Measurements from ENCODE around the gene ZBTB20. TPM values are rescaled to one million over a fixed set of nuclear protein-coding genes. Genes with fewer than 3 reads are reported as not detected.

Gene ZBTB20
- total and polyA plus RNA-seq, 2 donors (not counting 1 experiment from before 2014, with no cell fraction given): 4.0 to 22.5 TPM

- H2AFZ ChIP-seq (ENCODE audit: low read length): no peak overlapping the region
Measured at GRCh38 chr3:114556657-114557213, 590.4 kb downstream of the ZBTB20 start.

GRCh38 chr3:114554731-114555130 lies 592.4 kb downstream of the ZBTB20 start:
- no peak overlapping the region for H3K9ac ChIP-seq (ENCODE audit: insufficient read depth, low read length)
- no peaks in the 10 kb centered on the region for H4K20me1 ChIP-seq (ENCODE audit: control insufficient read depth, extremely low read depth, insufficient read depth, low read length)
- no peaks in the 10 kb centered on the region for H3K27me3 ChIP-seq (ENCODE audit: control insufficient read depth, insufficient read depth, low read length)
- peak in 1 of 2 donors; percentile 35 for DNase-seq (ENCODE audit: low read depth in 2 of 2)
- H3K9me3 ChIP-seq (ENCODE audit: control insufficient read depth, insufficient read depth, low read depth, low read length): no peaks in the 10 kb centered on the region
- H3K4me3 ChIP-seq (replicated peaks in 1 of 4; ENCODE audit: control extremely low read depth in 1 of 4, insufficient read depth in 1 of 4, low read depth in 3 of 4, low read length in 4 of 4): no peak overlapping the region
- no peaks in the 10 kb centered on the region for H3K79me2 ChIP-seq (ENCODE audit: control insufficient read depth, insufficient read depth, low read length)
- H3K27ac ChIP-seq (ENCODE audit: insufficient read depth, low read length): no peak overlapping the region
- H3K36me3 ChIP-seq (ENCODE audit: control insufficient read depth, insufficient read depth, low read length): no peaks in the 10 kb centered on the region
- no peak overlapping the region for H3K4me2 ChIP-seq (ENCODE audit: extremely low read depth, insufficient read depth, low read length)
- no peak for TF ChIP-seq EZH2 (IDR thresholded peaks at IDR 0.05; ENCODE audit: low read length, missing control alignments)
- TF ChIP-seq CTCF (conservative IDR thresholded peaks at IDR 0.05 in 1 of 2, IDR thresholded peaks at IDR 0.05 in 1 of 2; ENCODE audit: low read depth in 1 of 2, low read length in 2 of 2): no peak
- H3K4me1 ChIP-seq (ENCODE audit: control insufficient read depth, extremely low read depth, insufficient read depth, low read length): peaks cover 6% of the 10 kb centered on the region
- no peak overlapping the region for H2AFZ ChIP-seq (ENCODE audit: low read length)

More at GRCh38 chr3:114556657-114557213, 590.4 kb downstream of the ZBTB20 start:
- no peak overlapping the region for H3K27ac ChIP-seq (ENCODE audit: insufficient read depth, low read length)
- TF ChIP-seq EZH2 (IDR thresholded peaks at IDR 0.05; ENCODE audit: low read length, missing control alignments): no peak
- no peak for TF ChIP-seq CTCF (conservative IDR thresholded peaks at IDR 0.05 in 1 of 2, IDR thresholded peaks at IDR 0.05 in 1 of 2; ENCODE audit: low read depth in 1 of 2, low read length in 2 of 2)
- no peaks in the 10 kb centered on the region for H3K9me3 ChIP-seq (ENCODE audit: control insufficient read depth, insufficient read depth, low read depth, low read length)
- no peaks in the 10 kb centered on the region for H3K27me3 ChIP-seq (ENCODE audit: control insufficient read depth, insufficient read depth, low read length)
- no peaks in the 10 kb centered on the region for H3K36me3 ChIP-seq (ENCODE audit: control insufficient read depth, insufficient read depth, low read length)
- no peak for DNase-seq (ENCODE audit: low read depth in 2 of 2)
- no peak overlapping the region for H3K4me2 ChIP-seq (ENCODE audit: extremely low read depth, insufficient read depth, low read length)
- no peak overlapping the region for H3K4me3 ChIP-seq (replicated peaks in 1 of 4; ENCODE audit: control extremely low read depth in 1 of 4, insufficient read depth in 1 of 4, low read depth in 3 of 4, low read length in 4 of 4)
- H4K20me1 ChIP-seq (ENCODE audit: control insufficient read depth, extremely low read depth, insufficient read depth, low read length): no peaks in the 10 kb centered on the region
- no peak overlapping the region for H3K9ac ChIP-seq (ENCODE audit: insufficient read depth, low read length)
- H3K79me2 ChIP-seq (ENCODE audit: control insufficient read depth, insufficient read depth, low read length): no peaks in the 10 kb centered on the region
- H3K4me1 ChIP-seq (ENCODE audit: control insufficient read depth, extremely low read depth, insufficient read depth, low read length): peaks cover 6% of the 10 kb centered on the region

- no peak overlapping the region for H3K9ac ChIP-seq (ENCODE audit: insufficient read depth, low read length)
- DNase-seq (ENCODE audit: low read depth in 2 of 2): peak in 1 of 2 donors; percentile 66
- no peak overlapping the region for H3K4me2 ChIP-seq (ENCODE audit: extremely low read depth, insufficient read depth, low read length)
- TF ChIP-seq CTCF (conservative IDR thresholded peaks at IDR 0.05 in 1 of 2, IDR thresholded peaks at IDR 0.05 in 1 of 2; ENCODE audit: low read depth in 1 of 2, low read length in 2 of 2): no peak
- TF ChIP-seq EZH2 (IDR thresholded peaks at IDR 0.05; ENCODE audit: low read length, missing control alignments): no peak
- no peaks in the 10 kb centered on the region for H3K36me3 ChIP-seq (ENCODE audit: control insufficient read depth, insufficient read depth, low read length)
- H3K27me3 ChIP-seq (ENCODE audit: control insufficient read depth, insufficient read depth, low read length): no peaks in the 10 kb centered on the region
- no peak overlapping the region for H3K4me3 ChIP-seq (replicated peaks in 1 of 4; ENCODE audit: control extremely low read depth in 1 of 4, insufficient read depth in 1 of 4, low read depth in 3 of 4, low read length in 4 of 4)
- H3K4me1 ChIP-seq (ENCODE audit: control insufficient read depth, extremely low read depth, insufficient read depth, low read length): peaks cover 6% of the 10 kb centered on the region
- no peak overlapping the region for H3K27ac ChIP-seq (ENCODE audit: insufficient read depth, low read length)
- H2AFZ ChIP-seq (ENCODE audit: low read length): no peak overlapping the region
- no peaks in the 10 kb centered on the region for H3K79me2 ChIP-seq (ENCODE audit: control insufficient read depth, insufficient read depth, low read length)
- H3K9me3 ChIP-seq (ENCODE audit: control insufficient read depth, insufficient read depth, low read depth, low read length): no peaks in the 10 kb centered on the region
- no peaks in the 10 kb centered on the region for H4K20me1 ChIP-seq (ENCODE audit: control insufficient read depth, extremely low read depth, insufficient read depth, low read length)
Measured at GRCh38 chr3:114553949-114554593, 593.0 kb downstream of the ZBTB20 start.
